HG02759 (cell line): ENCODE measurements around the gene MAGI1.
"Not testable (repeated sequence)": the region's sequence is repeated elsewhere in the genome, so short reads cannot be mapped to it uniquely, and the experiment has no call there.

Experiments used
- ATAC-seq: cut with Tn5 transposase; IDR thresholded peaks from one replicate; pipeline ENCODE4 v1.9.1; 2021; ENCODE audit warnings: mild to moderate bottlenecking, moderate library complexity; ENCODE audit not compliant: unreplicated experiment

MAGI1 gene

DNA sequence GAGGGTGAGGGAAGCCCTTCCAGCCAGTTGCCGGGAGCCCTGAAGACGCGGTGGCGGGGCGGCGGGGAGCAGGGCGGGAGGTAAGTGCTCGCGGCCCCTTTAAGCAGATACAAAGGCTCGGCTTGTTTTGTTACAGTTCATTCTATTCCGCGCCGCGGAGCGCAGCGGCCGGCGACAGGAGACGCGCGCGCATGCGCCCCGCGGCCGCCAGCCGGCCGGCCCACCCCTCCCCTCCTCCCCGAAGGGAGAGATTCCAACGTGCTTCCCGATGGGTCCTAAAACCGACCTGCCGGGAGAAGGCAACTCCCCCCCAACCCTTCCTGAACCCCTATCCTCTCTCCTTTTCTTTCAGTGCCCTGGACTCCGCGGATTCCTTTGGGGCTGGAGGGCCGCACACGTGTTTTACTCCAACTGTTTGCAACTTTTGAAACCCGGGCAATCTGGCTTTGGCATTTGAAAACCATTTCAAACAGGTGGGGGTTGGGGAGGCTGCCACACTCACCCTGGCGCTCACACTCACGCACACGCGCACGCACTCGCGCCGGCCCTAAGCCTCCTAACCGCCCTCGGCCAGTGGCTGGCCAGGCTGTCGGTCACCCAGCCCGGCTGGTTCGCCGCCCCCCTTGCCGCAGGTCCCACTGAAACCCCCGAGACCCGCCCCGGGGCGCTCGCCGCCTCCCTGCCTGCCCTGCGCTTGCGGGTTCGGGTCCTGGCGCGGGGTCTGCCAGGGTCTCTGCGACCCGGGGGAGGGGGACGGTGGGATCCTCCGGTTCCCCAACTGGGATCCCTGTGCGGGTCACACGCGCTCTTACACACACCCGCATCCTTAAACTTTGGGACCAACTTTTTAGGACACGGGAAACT is at the start of gene MAGI1:
TSS of gene MAGI1 (minus strand) at position 193 of the 864 bp plus-strand sequence. CDS start 610 bp downstream, outside the sequence.
- peak; percentile 85 for ATAC-seq

- no peak for ATAC-seq
These were observed 45.1 kb upstream of the MAGI1 start for GRCh38 chr3:66083784-66084213.

- no peak for ATAC-seq
These were observed 44.5 kb upstream of the MAGI1 start for GRCh38 chr3:66083096-66083678.

DNA sequence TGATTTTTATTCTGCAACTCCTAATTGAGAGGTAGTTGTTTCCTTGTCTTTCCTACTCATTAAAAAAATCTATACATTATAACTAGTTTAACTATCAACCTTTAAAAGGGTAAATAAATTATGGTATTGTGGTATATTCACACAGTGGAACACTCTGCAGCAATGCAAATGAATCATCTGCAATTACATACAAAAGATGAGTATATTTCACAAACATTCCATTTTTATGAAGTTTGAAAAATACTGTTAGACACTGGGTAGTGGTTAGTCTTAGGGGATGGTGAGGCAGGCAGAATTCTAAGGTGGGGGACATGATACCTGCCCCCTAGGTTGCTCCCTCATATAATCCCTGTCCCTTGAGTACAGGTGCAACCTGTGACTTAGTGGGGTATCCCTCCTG is 44.0 kb upstream of the MAGI1 start:
- ATAC-seq, result no peak

- ATAC-seq, result no peak
These were observed 41.4 kb upstream of the MAGI1 start for GRCh38 chr3:66080167-66080566.

GRCh38 chr3:66077973-66078372 is 39.3 kb upstream of the MAGI1 start:
- no peak for ATAC-seq

GRCh38 chr3:66076861-66077470 is 38.2 kb upstream of the MAGI1 start:
- ATAC-seq, result no peak

GRCh38 chr3:66075281-66075680 is 36.6 kb upstream of the MAGI1 start:
- no peak for ATAC-seq

DNA sequence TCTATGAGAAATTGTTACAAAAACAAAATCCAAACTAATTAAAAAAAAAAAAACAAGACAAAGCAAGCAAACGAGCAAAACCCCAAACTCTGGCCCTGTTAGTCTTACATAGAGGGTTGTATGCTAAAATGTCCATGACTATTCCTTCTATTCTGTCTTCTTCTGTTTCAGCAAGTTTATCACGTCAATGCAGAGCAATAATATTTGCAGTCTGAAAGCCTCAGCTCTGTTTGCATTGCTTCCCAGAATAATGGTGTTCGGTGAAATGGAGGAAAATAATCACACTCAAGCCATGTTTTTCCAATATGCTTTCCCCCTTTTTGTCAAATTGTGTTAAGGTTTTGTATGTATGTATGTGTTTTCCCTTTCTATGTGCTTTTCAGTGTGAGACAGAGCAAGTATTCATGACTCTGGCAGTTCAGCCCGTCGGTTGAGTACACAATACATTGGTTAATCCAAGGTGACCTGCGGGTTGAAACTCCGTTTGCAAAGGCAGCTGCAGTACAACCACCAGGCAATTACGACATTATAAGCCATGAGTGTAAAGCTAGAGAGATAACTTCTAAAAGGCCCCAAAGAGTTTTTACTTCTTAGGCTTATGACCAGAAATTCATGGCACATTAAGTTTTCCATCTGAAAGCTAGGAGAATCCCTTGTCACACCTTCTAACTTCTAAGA is 34.9 kb upstream of the MAGI1 start:
- no peak for ATAC-seq

DNA sequence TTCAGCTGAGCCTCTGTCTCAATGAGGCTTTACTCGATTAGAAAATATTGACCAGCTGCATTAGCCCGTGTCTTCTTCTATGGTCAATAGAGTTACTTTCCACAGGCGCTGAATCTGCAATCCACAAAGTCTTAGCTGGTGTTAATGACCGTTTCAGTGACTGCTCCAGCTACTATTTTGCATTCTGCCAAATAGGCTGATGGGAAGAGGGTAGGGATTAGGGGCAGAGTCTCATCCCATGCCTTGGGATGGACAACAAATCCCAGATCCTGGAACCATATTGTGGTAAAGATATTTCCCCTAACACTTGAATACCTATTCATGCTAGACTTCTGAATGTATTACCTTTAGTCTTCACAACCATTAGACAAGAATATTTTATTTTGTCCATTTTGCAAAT is 29.5 kb upstream of the MAGI1 start:
- no peak for ATAC-seq

DNA sequence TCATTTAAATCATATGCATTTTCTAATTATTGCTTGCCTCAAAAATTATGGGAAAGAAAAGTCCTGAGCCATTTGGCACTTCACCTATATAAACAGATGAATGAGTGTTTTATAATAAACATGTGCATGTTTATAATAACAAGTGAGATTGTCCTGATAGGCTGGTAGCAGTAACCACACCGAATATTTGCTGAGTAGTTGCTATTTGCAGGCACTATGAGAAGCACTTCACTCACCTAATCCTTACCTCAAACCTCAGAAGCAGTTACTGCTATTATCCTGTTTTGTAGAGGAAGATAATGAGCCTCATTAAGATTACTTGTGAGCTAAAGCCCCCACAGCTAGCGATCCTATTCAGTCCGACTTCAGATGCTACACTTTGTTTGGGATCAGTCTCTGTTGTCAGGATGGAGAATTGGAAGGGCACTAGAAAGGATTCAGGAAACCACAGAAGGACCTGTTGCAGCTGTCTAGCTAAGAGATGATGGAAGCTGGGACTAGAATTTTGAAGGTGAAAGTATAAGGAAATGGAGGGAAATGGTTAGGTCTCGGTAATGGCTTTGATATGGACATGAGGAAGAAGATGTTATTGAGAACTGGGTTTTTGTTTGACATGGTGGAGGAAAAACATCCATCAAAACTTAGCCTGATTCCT is 28.4 kb upstream of the MAGI1 start:
- ATAC-seq, result no peak

- ATAC-seq, result no peak
These were observed 16.6 kb upstream of the MAGI1 start for GRCh38 chr3:66055289-66055688.

DNA sequence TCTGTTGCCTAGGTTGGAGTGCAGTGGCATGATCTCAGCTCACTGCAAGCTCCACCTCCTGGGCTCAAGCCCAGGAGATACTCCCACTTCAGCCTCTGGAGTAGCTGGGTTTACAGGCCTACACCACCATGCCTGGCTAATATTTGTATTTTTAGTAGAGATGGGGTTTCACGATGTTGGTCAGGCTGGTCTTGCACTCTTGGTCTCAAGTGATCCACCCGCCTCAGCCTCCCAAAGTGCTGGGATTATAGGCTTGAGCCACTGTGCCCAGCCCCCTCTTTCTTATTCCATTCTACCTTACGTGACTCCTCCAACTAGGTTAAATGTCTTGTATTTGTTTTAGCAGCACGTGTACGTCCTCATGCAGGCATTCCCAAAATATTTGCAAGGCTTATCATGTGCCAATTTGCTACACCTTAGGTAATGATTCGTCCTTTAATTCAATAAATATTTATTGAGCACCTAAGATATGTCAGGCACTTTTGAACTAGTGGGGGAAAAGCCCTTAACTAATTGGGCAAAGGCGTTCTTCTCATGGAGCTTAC is 14.9 kb upstream of the MAGI1 start:
- no peak for ATAC-seq

- ATAC-seq, result no peak
These were observed 14.2 kb upstream of the MAGI1 start for GRCh38 chr3:66052721-66053549.

DNA sequence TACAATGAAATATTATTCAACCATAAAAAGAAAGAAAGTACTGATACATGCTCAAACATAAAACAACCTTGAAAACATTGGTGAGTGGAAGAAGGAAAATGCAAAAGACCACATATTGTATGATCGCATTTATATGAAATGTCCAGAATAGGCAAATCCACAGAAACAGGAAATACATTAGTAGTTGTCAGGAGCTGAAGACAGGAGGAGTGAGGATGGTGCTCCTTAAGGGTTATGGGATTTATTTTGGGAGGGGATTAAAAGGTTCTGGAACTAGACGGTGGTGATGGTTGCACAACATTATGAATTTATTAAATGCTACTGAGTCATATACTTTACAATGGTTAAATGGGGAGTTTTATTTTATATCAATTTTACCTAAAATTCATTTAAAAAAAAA is 12.1 kb upstream of the MAGI1 start:
- no peak for ATAC-seq

DNA sequence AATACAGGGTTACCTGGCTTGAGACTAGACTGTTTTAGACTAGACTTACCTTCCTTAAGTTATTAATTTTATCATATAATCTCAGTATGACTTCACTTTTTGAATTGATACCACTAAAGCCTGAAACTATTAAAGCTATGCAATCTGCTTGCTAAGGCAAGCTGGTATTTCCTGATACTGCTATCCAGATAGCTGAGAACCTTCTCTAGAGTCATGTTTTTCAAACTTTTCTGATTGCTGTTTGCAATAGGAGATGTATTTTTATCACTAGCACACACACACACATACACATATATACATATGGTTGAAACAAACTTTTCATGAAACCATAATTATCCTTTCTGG is 9.3 kb upstream of the MAGI1 start:
- ATAC-seq, result no peak

- no peak for ATAC-seq
These were observed 8.8 kb upstream of the MAGI1 start for GRCh38 chr3:66047311-66048050.

DNA sequence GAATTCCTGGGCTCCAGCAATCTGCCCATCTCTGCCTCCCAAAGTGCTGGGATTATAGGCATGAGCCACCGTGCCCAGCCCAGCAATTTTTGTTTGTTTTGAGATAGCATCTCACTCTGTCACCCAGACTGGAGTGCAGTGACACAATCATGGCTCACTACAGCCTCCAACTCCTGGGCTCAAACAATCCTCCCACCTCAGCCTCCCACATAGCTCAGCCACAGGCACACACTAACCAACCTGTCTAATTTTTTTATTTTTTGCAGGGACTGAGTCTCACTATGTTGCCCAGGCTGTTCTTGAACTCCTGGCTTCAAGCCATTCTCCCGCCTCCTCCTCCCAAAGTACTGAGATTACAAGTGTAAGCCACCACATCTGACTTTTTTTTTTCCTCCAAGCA is 7.6 kb upstream of the MAGI1 start:
- ATAC-seq, result not testable (repeated sequence)

DNA sequence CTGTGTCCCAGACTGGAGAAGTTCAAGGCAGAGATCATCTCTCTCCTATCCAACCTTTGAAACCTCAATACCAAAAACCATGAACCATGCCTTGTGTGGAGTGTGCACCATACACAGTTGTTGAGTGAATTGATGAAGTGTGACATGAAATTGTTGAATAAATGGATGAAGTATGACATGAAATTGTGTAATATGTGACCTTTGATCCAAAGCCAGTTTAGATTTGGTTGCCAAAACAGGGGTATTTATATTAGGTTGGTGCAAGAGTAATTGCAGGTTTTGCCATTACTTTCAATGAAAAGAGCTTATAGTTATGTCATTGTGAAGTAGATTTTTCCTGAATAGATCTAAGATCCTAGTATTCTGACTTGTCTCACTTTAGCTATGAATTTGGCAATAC is 3.1 kb upstream of the MAGI1 start:
- ATAC-seq, result no peak
